Measurements from ENCODE around the gene XRCC5. TPM values are rescaled to one million over a fixed set of nuclear protein-coding genes. Genes with fewer than 3 reads are reported as not detected.

XRCC5 gene
- total RNA-seq, 1 donor from 2014 or later: 284 TPM

GRCh38 chr2:216119986-216120385 is 10.8 kb downstream of the XRCC5 start:
- peaks cover 1% of the 10 kb centered on the region for H3K36me3 ChIP-seq (ENCODE audit: control insufficient read depth, insufficient read depth, low read length)
- no peak for DNase-seq (ENCODE audit: low read depth)

DNA sequence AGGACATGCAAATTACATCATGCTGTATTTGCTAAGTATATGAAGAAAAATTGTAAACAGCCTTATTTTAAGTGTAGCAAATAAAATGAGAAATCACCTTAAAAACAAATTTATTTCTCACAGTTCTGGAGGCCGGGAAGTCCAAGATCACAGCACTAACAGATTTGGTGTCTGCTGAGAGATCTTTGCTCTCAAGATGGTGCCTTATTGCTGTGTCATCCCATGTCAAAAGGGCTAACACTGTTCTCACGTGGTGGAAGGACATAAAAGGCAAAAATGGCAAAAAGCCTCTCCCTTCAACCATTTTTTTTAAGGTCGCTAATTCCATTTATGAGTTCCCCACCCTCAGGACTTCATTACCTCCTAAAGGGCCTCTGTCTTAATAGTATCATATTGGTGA is 12.1 kb downstream of the XRCC5 start:
- no peak for TF ChIP-seq CTCF (IDR thresholded peaks at IDR 0.05; ENCODE audit: insufficient read depth, low read length, poor library complexity, severe bottlenecking)
- no peak for DNase-seq (ENCODE audit: low read depth)
- peaks cover 1% of the 10 kb centered on the region for H3K36me3 ChIP-seq (ENCODE audit: control insufficient read depth, insufficient read depth, low read length)
- no peaks in the 10 kb centered on the region for H3K27me3 ChIP-seq (ENCODE audit: control insufficient read depth, insufficient read depth, low read length)
- H3K4me3 ChIP-seq (ENCODE audit: low read depth, low read length): no peak overlapping the region

More at GRCh38 chr2:216119986-216120385, 10.8 kb downstream of the XRCC5 start:
- TF ChIP-seq CTCF (IDR thresholded peaks at IDR 0.05; ENCODE audit: insufficient read depth, low read length, poor library complexity, severe bottlenecking): no peak
- H3K4me3 ChIP-seq (ENCODE audit: low read depth, low read length): no peak overlapping the region
- H3K27me3 ChIP-seq (ENCODE audit: control insufficient read depth, insufficient read depth, low read length): no peaks in the 10 kb centered on the region

DNA sequence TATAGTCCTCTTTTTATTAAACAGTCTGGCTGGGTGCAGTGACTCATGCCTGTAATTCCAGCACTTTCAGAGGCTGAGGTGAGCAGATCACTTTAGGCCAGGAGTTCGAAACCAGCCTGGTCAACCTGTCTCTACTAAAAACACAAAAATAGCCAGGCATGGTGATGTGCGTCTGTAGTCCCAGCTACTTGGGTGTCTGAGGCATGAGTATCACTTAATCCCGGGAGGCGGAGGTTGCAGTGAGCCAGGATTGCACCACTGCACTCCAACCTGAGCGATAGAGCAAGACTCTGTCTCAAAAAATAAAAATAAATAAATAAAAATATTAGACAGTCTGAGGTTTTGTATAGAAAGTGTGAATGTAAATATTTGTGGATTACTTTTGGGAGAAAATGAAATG is 17.8 kb downstream of the XRCC5 start:
- H3K4me3 ChIP-seq (ENCODE audit: low read depth, low read length): no peak overlapping the region
- TF ChIP-seq CTCF (IDR thresholded peaks at IDR 0.05; ENCODE audit: insufficient read depth, low read length, poor library complexity, severe bottlenecking): no peak
- H3K27me3 ChIP-seq (ENCODE audit: control insufficient read depth, insufficient read depth, low read length): no peaks in the 10 kb centered on the region
- no peak for DNase-seq (ENCODE audit: low read depth)
- H3K36me3 ChIP-seq (ENCODE audit: control insufficient read depth, insufficient read depth, low read length): peaks cover 1% of the 10 kb centered on the region

GRCh38 chr2:216130346-216130971 is 21.3 kb downstream of the XRCC5 start:
- H3K27me3 ChIP-seq (ENCODE audit: control insufficient read depth, insufficient read depth, low read length): no peaks in the 10 kb centered on the region
- DNase-seq (ENCODE audit: low read depth): no peak
- no peak for TF ChIP-seq CTCF (IDR thresholded peaks at IDR 0.05; ENCODE audit: insufficient read depth, low read length, poor library complexity, severe bottlenecking)
- no peak overlapping the region for H3K4me3 ChIP-seq (ENCODE audit: low read depth, low read length)
- peaks cover 4% of the 10 kb centered on the region for H3K36me3 ChIP-seq (ENCODE audit: control insufficient read depth, insufficient read depth, low read length)

DNA sequence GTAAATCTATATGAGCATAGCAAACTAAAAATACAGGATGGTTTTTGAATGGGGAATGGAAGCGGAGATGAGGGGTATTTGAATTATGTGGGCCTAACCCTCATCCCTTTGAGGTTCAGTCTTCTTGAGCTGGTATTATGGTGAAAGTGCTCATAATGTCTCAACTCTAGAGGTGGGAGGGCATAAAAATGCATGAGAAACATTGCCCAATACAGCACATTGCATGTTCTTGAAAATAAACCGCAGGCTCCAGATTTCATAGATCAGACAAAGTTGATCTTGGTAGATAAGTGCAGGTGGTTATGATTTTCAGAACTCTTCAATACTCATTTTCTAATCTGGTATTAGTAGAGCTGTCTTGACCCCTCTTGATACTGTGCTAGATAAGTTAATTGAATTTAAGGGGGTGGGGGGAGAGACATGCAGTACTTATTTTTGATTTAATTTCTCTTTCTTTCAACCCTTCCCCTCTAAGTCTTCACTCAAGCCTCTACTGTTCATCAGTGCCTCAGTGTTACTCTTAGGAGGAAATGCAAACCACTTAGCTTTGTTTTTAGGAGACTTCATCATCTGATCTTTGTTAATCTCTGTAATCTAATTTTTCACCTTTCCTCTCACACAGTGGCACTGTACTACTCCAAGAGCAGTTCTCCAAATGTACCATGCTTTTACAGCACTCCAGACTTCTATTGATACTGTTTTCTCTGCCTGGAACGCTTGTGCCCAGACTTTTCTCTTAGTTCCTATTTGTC is 22.2 kb downstream of the XRCC5 start:
- Histone ChIP-seq H3K4me3 (ENCODE audit: low read depth, low read length) (no peak overlapping the region), H3K27me3 (ENCODE audit: control insufficient read depth, insufficient read depth, low read length) (no peaks in the 10 kb centered on the region), H3K36me3 (ENCODE audit: control insufficient read depth, insufficient read depth, low read length) (peaks cover 4% of the 10 kb centered on the region)
- TF ChIP-seq CTCF (IDR thresholded peaks at IDR 0.05; ENCODE audit: insufficient read depth, low read length, poor library complexity, severe bottlenecking): no peak
- no peak for DNase-seq (ENCODE audit: low read depth)
